Right lobe of liver (tissue), 4 donors: ENCODE measurements around the gene TRMT10B.

Source experiments
- CTCF ChIP-seq, 4 donors: fragments of 200-600 bp in 3 of 4; fragments of 450-650 bp in 1 of 4; IDR thresholded peaks; one replicate each; pipeline versions ENCODE4 v1.5.1 to v1.8.0; 2016 to 2022; ENCODE audit warnings: antibody characterized with exemption in 4 of 4, mild to moderate bottlenecking in 2 of 4
- POLR2A ChIP-seq: fragments of 450-650 bp; IDR thresholded peaks from one replicate; pipeline ENCODE4 v1.6.1; 2017; ENCODE audit warnings: antibody characterized with exemption, mild to moderate bottlenecking
- donor health status: DM: no; HTN: no; CAD: no.
- donor health status: DM: no; HTN: no; CAD: no.
- donor health status: DM: no; HTN: yes; CAD: no.

- no peak for TF ChIP-seq CTCF (IDR thresholded peaks at IDR 0.05)
- no peak for TF ChIP-seq POLR2A
Measured at GRCh38 chr9:37732952-37733351, 20.7 kb upstream of the TRMT10B start.
